ENCODE measurements around the gene CBX5. TPM values are rescaled to one million over a fixed set of nuclear protein-coding genes. Genes with fewer than 3 reads are reported as not detected.

CBX5 gene
- total and polyA plus RNA-seq, 2 donors, result 8.9 to 83.2 TPM

GRCh38 chr12:54216797-54217661, 62.9 kb downstream of the CBX5 start:
- no peak overlapping the region for H3K4me3 ChIP-seq (ENCODE audit: low read depth, low read length)
- H3K4me1 ChIP-seq (ENCODE audit: insufficient read depth), result no peaks in the 10 kb centered on the region
- no peaks in the 10 kb centered on the region for H3K36me3 ChIP-seq (ENCODE audit: insufficient read depth)
- H3K27ac ChIP-seq (ENCODE audit: low read depth), result no peak overlapping the region
- DNase-seq (ENCODE audit: extremely low spot score), result peak; percentile 83
- WGBS, result 2% methylated on average over 34 of the region's 34 CpGs

GRCh38 chr12:54215989-54216796, 63.7 kb downstream of the CBX5 start:
- WGBS, result 11% methylated on average over 31 of the region's 31 CpGs
- H3K4me3 ChIP-seq (ENCODE audit: low read depth, low read length), result no peak overlapping the region
- H3K27ac ChIP-seq (ENCODE audit: low read depth), result no peak overlapping the region
- no peaks in the 10 kb centered on the region for H3K4me1 ChIP-seq (ENCODE audit: insufficient read depth)
- DNase-seq (ENCODE audit: extremely low spot score), result no peak
- no peaks in the 10 kb centered on the region for H3K36me3 ChIP-seq (ENCODE audit: insufficient read depth)

GRCh38 chr12:54214553-54215406, 65.1 kb downstream of the CBX5 start:
- Histone ChIP-seq H3K36me3 (ENCODE audit: insufficient read depth) (no peaks in the 10 kb centered on the region), H3K4me3 (ENCODE audit: low read depth, low read length) (no peak overlapping the region)

GRCh38 chr12:54213079-54213478, 66.8 kb downstream of the CBX5 start:
- Histone ChIP-seq H3K4me1 (ENCODE audit: insufficient read depth) (no peaks in the 10 kb centered on the region), H3K36me3 (ENCODE audit: insufficient read depth) (no peaks in the 10 kb centered on the region), H3K27ac (ENCODE audit: low read depth) (no peak overlapping the region), H3K4me3 (ENCODE audit: low read depth, low read length) (no peak overlapping the region)
- 65% methylated on average over 2 of the region's 2 CpGs for WGBS
- DNase-seq (ENCODE audit: extremely low spot score), result no peak

More at GRCh38 chr12:54214553-54215406, 65.1 kb downstream of the CBX5 start:
- H3K4me1 ChIP-seq (ENCODE audit: insufficient read depth), result no peaks in the 10 kb centered on the region
- no peak for DNase-seq (ENCODE audit: extremely low spot score)
- 24% methylated on average over 33 of the region's 33 CpGs for WGBS
- no peak overlapping the region for H3K27ac ChIP-seq (ENCODE audit: low read depth)

- Histone ChIP-seq H3K27ac (ENCODE audit: low read depth) (no peak overlapping the region), H3K36me3 (ENCODE audit: insufficient read depth) (no peaks in the 10 kb centered on the region), H3K4me3 (ENCODE audit: low read depth, low read length) (no peak overlapping the region), H3K4me1 (ENCODE audit: insufficient read depth) (no peaks in the 10 kb centered on the region)
- no peak for DNase-seq (ENCODE audit: extremely low spot score)
- 90% methylated on average over 7 of the region's 7 CpGs for WGBS
Measured at GRCh38 chr12:54211920-54212319, 68.0 kb downstream of the CBX5 start.

- Histone ChIP-seq H3K27ac (ENCODE audit: low read depth) (no peak overlapping the region), H3K4me1 (ENCODE audit: insufficient read depth) (no peaks in the 10 kb centered on the region), H3K36me3 (ENCODE audit: insufficient read depth) (no peaks in the 10 kb centered on the region), H3K4me3 (ENCODE audit: low read depth, low read length) (no peak overlapping the region)
- DNase-seq (ENCODE audit: extremely low spot score), result no peak
- 90% methylated on average over 5 of the region's 5 CpGs for WGBS
Measured at GRCh38 chr12:54210400-54210790, 69.5 kb downstream of the CBX5 start.

- no peak for DNase-seq (ENCODE audit: extremely low spot score)
- Histone ChIP-seq H3K4me3 (ENCODE audit: low read depth, low read length) (no peak overlapping the region), H3K4me1 (ENCODE audit: insufficient read depth) (no peaks in the 10 kb centered on the region), H3K27ac (ENCODE audit: low read depth) (no peak overlapping the region), H3K36me3 (ENCODE audit: insufficient read depth) (no peaks in the 10 kb centered on the region)
- 42% methylated on average over 7 of the region's 7 CpGs for WGBS
Measured at GRCh38 chr12:54208591-54208990, 71.3 kb downstream of the CBX5 start.

GRCh38 chr12:54207539-54208294, 72.2 kb downstream of the CBX5 start:
- no peaks in the 10 kb centered on the region for H3K4me1 ChIP-seq (ENCODE audit: insufficient read depth)
- WGBS, result 32% methylated on average over 16 of the region's 16 CpGs
- no peak overlapping the region for H3K27ac ChIP-seq (ENCODE audit: low read depth)
- DNase-seq (ENCODE audit: extremely low spot score), result no peak
- H3K36me3 ChIP-seq (ENCODE audit: insufficient read depth), result no peaks in the 10 kb centered on the region
- no peak overlapping the region for H3K4me3 ChIP-seq (ENCODE audit: low read depth, low read length)

GRCh38 chr12:54206791-54207190, 73.1 kb downstream of the CBX5 start:
- Histone ChIP-seq H3K4me1 (ENCODE audit: insufficient read depth) (no peaks in the 10 kb centered on the region), H3K36me3 (ENCODE audit: insufficient read depth) (no peaks in the 10 kb centered on the region), H3K4me3 (ENCODE audit: low read depth, low read length) (no peak overlapping the region), H3K27ac (ENCODE audit: low read depth) (no peak overlapping the region)
- 91% methylated on average over 1 of the region's 1 CpG for WGBS
- DNase-seq (ENCODE audit: extremely low spot score), result no peak

GRCh38 chr12:54204316-54204715, 75.6 kb downstream of the CBX5 start:
- Histone ChIP-seq H3K4me1 (ENCODE audit: insufficient read depth) (no peaks in the 10 kb centered on the region), H3K27ac (ENCODE audit: low read depth) (no peak overlapping the region), H3K36me3 (ENCODE audit: insufficient read depth) (no peaks in the 10 kb centered on the region), H3K4me3 (ENCODE audit: low read depth, low read length) (no peak overlapping the region)
- WGBS, result 73% methylated on average over 7 of the region's 7 CpGs
- no peak for DNase-seq (ENCODE audit: extremely low spot score)

GRCh38 chr12:54201001-54201794, 78.7 kb downstream of the CBX5 start:
- Histone ChIP-seq H3K36me3 (ENCODE audit: insufficient read depth) (no peaks in the 10 kb centered on the region), H3K4me3 (ENCODE audit: low read depth, low read length) (no peak overlapping the region), H3K27ac (ENCODE audit: low read depth) (no peak overlapping the region), H3K4me1 (ENCODE audit: insufficient read depth) (no peaks in the 10 kb centered on the region)
- 23% methylated on average over 8 of the region's 8 CpGs for WGBS
- DNase-seq (ENCODE audit: extremely low spot score), result no peak

GRCh38 chr12:54200412-54200811, 79.5 kb downstream of the CBX5 start:
- Histone ChIP-seq H3K36me3 (ENCODE audit: insufficient read depth) (no peaks in the 10 kb centered on the region), H3K4me3 (ENCODE audit: low read depth, low read length) (no peak overlapping the region), H3K27ac (ENCODE audit: low read depth) (no peak overlapping the region), H3K4me1 (ENCODE audit: insufficient read depth) (no peaks in the 10 kb centered on the region)
- DNase-seq (ENCODE audit: extremely low spot score), result no peak
- 89% methylated on average over 5 of the region's 5 CpGs for WGBS

Measured in urinary bladder (tissue), 4 donors.